ENCODE data around the gene EMILIN1. TPM values are rescaled to one million over a fixed set of nuclear protein-coding genes. Genes with fewer than 3 reads are reported as not detected.

The EMILIN1 gene
- total RNA-seq, 6 experiments from 2014 or later = 144 to 208 (median 183) TPM

GRCh38 chr2:27081984-27082772, 3.8 kb downstream of the EMILIN1 start:
- Mint-ChIP-seq H3K27me3 (ENCODE audit: insufficient read depth) (peaks cover 2% of the 10 kb centered on the region; the same call in 1 of the 2 replicates), H3K4me1 (ENCODE audit: low read depth) (peaks cover 51% of the 10 kb centered on the region), H3K4me3 (no peak overlapping the region), H3K27ac (no peak overlapping the region), H3K9me3 (no peaks in the 10 kb centered on the region), H3K36me3 (ENCODE audit: low read depth) (peaks cover 12% of the 10 kb centered on the region; the same call in 1 of the 2 replicates)
- no peak for TF ChIP-seq CTCF (IDR thresholded peaks at IDR 0.05)
- DNase-seq = no peak

- Mint-ChIP-seq H3K27ac (no peak overlapping the region), H3K4me1 (ENCODE audit: low read depth) (peaks cover 46% of the 10 kb centered on the region), H3K36me3 (ENCODE audit: low read depth) (peaks cover 12% of the 10 kb centered on the region; the same call in 1 of the 2 replicates)
Measured at GRCh38 chr2:27082773-27083409, 4.5 kb downstream of the EMILIN1 start.

GRCh38 chr2:27083410-27084296, 5.2 kb downstream of the EMILIN1 start:
- Mint-ChIP-seq H3K36me3 (ENCODE audit: low read depth) (peaks cover 12% of the 10 kb centered on the region; the same call in 1 of the 2 replicates), H3K9me3 (no peaks in the 10 kb centered on the region), H3K4me3 (no peak overlapping the region), H3K4me1 (ENCODE audit: low read depth) (peaks cover 40% of the 10 kb centered on the region), H3K27me3 (ENCODE audit: insufficient read depth) (peaks cover 3% of the 10 kb centered on the region), H3K27ac (no peak overlapping the region)
- TF ChIP-seq CTCF (IDR thresholded peaks at IDR 0.05) = no peak
- no peak for DNase-seq

More at GRCh38 chr2:27082773-27083409, 4.5 kb downstream of the EMILIN1 start:
- Mint-ChIP-seq H3K4me3 (no peak overlapping the region), H3K27me3 (ENCODE audit: insufficient read depth) (peaks cover 3% of the 10 kb centered on the region), H3K9me3 (no peaks in the 10 kb centered on the region)
- TF ChIP-seq CTCF (IDR thresholded peaks at IDR 0.05) = no peak
- no peak for DNase-seq

GRCh38 chr2:27084297-27085061, 6.1 kb downstream of the EMILIN1 start:
- Mint-ChIP-seq H3K36me3 (ENCODE audit: low read depth) (peaks cover 12% of the 10 kb centered on the region; the same call in 1 of the 2 replicates), H3K27ac (no peak overlapping the region), H3K27me3 (ENCODE audit: insufficient read depth) (peaks cover 3% of the 10 kb centered on the region), H3K4me3 (no peak overlapping the region), H3K4me1 (ENCODE audit: low read depth) (peaks cover 39% of the 10 kb centered on the region), H3K9me3 (no peaks in the 10 kb centered on the region)
- DNase-seq = no peak
- TF ChIP-seq CTCF (IDR thresholded peaks at IDR 0.05) = no peak
